Ovary (tissue), 10 donors: ENCODE measurements around the gene LRRC43. TPM values are rescaled to one million over a fixed set of nuclear protein-coding genes. Genes with fewer than 3 reads are reported as not detected.

ENCODE experiments used
- DNase-seq, 5 donors: peaks; one replicate each; pipeline ENCODE4 v3.0.0-alpha.2; 2019 to 2020
- H3K27ac ChIP-seq, 2 donors: fragments of 200-600 bp; one replicate each; pipeline versions ENCODE4 v1.5.1 to v1.8.0; 2019 to 2022
- H3K27me3 ChIP-seq: fragments of 200-600 bp; one replicate; pipeline ENCODE4 v1.8.0; 2022
- H3K36me3 ChIP-seq: fragments of 200-600 bp; sonication (generic); one replicate; pipeline ENCODE4 v1.5.1; 2019
- H3K4me1 ChIP-seq: one replicate; pipeline ENCODE4 v1.8.1; 2013; ENCODE audit warnings: mild to moderate bottlenecking, moderate library complexity; ENCODE audit not compliant: insufficient read depth
- H3K4me3 ChIP-seq: fragments of 200-600 bp; sonication (generic); one replicate; pipeline ENCODE4 v1.5.1; 2017
- H3K9me3 ChIP-seq, 2 donors: fragments of 200-600 bp in 1 of 2; sonication (generic) in 1 of 2; one replicate each; pipeline versions ENCODE4 v1.5.1 to v1.8.1; 2013 to 2019; ENCODE audit warnings: mild to moderate bottlenecking in 1 of 2, moderate library complexity in 1 of 2
- EP300 ChIP-seq: sonication (generic); formaldehyde crosslinking; IDR thresholded peaks from one replicate; pipeline ENCODE4 v1.6.1; 2017; ENCODE audit warnings: antibody characterized with exemption
- POLR2A ChIP-seq: fragments of 450-650 bp; IDR thresholded peaks from one replicate; pipeline ENCODE4 v1.6.1; 2017; ENCODE audit warnings: antibody characterized with exemption, mild to moderate bottlenecking, moderate library complexity
- WGBS, 3 donors: extraction: QIAGEN DNeasy Blood & Tissue Kit in 1 of 3; methylation state at CpG; one replicate each; pipeline versions ENCODE4 v1.1.5 to v1.1.7; 2013 to 2017; 5-methylcytosine and 5-hydroxymethylcytosine counted together
- intact Hi-C, 4 donors: fragments of 100-400 bp; cut with DNase I; formaldehyde crosslinking; loops; one replicate each; pipeline versions ENCODE4 v1.11.0 to v1.15.1; 2022 to 2023
- long read RNA-seq, 3 donors: library from polyadenylated mRNA in 2 of 3; unstranded in 2 of 3; transcript quantifications; one replicate each; pipeline ENCODE4 v2.0.0 and lab custom pipeline, GENCODE V29; 2021 to 2026
- polyA plus RNA-seq, 2 donors: library from polyadenylated mRNA; stranded (reverse); fragments of 200-250 nt in 1 of 2; fragments of 350-450 nt in 1 of 2; fragmentation: Illumina TruSeq in 1 of 2; extraction: RNeasy Lipid Tissue Mini Kit (QIAGEN cat#74804) in 1 of 2; gene quantifications; one replicate each; pipeline ENCODE4 v1.2.3, GENCODE V29; 2013 to 2014
- total RNA-seq, 7 donors: library from RNA; depleted of rRNA in 2 of 7; stranded (reverse); fragments of >200 nt in 2 of 7; fragmentation: NEBNext Ultra II Directional in 3 of 7; extraction: Animal tissue kit (Norgen Biotek cat#: 25700) in 3 of 7; gene quantifications; one replicate each; pipeline versions ENCODE4 v1.1.0 to v1.2.4, GENCODE V29; 2016 to 2023
- TF ChIP-seq, protein P1 (sequence below), 3 donors: fragments of 450-650 bp in 2 of 3; fragments of 200-600 bp in 1 of 3; IDR thresholded peaks; one replicate each; pipeline versions ENCODE4 v1.5.1 to v1.8.0; 2016 to 2022; ENCODE audit warnings: antibody characterized with exemption in 3 of 3, mild to moderate bottlenecking in 1 of 3
- donor health status: DM: no; HTN: no; CAD: no; lungs with moderate emphysema.
- donor health status: DM: no; HTN: no; CAD: no.
- donor health status: Bipolar disorder and iron deficiency.
- donor health status: DM: yes; HTN: yes; CAD: no.
- donor health status: DM: no; HTN: no; CAD: no.
- donor health status: DM: yes; HTN: yes; CAD: no.

Gene LRRC43, protein sequence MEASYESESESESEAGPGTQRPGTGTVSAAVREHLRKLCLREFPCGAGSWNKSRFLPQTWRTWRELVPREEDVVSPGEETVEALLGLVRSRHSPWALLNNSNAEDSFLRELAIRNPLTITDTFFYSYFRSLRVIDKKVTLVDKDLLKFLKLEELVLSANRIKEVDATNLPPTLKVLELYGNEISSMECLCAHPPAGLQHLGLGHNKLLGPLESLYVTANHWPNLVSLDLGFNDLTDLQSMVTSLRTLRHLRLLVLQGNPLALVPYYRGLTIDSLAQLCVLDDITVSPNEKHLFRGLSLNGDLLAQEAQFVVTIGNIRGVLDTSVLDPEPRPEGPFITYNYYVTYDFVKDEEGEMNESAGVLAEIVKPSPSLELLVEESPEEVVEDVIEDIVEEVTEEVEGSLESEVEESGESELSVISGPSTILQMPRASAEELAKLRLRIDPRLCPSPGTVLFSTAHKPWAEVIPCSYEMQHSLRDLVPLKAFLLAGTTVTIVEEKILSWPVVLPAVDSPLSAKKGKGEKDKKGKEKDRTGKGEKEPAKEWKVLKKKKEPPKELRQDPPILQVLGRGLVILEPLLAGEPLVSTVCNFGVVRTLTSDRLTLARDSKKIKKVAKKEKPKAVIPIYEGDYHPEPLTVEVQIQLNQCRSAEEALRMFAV
- total RNA-seq: 10 to 100 TPM in 1 of 7 donors, 1 to 10 TPM in 4, under 1 TPM in 1, not detected in 1; 0.50 to 12.9 (median 1.3) TPM
- polyA plus RNA-seq: under 1 TPM; 0.47 to 0.56 TPM
- long read RNA-seq, donor 1, partial matches to known transcripts: 0 of 4 reads
- long read RNA-seq, donor 1, other reads (novel, unspliced or antisense): 2 of 4 reads
- long read RNA-seq, donor 2: 0 reads
- long read RNA-seq, donor 3, partial matches to known transcripts: 1 of 3 reads
- long read RNA-seq, donor 3, other reads (novel, unspliced or antisense): 2 of 3 reads

DNA sequence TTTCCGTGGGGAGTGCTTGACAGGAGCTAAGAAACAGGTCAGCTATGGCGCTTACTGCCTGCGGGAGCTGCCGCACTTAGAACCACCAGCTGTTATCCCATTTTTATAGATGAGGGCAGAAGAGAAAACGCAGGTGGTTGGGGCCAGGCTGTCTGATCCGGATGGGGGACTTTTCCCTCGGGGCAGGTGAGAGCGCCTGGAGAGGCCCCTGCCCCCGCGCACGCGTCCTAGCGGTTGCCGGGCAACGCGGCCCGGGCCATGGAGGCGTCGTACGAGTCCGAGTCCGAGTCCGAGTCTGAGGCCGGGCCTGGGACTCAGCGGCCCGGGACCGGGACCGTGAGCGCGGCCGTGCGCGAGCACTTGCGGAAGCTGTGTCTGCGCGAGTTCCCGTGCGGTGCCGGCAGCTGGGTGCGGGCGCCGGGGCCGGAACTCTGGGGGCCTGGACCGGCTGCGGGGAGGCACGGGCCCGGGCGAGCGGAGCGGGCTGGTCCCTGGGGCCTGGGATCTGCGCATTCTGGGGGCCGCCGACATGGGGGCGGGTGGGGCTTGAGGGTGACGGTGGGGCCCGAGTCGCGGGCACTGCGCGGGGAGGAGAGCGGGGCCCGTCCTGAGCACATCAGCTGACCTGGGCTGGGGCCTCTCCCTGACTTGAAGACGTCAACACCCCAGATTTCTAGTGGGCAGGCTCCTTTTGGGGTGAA is at the start of gene LRRC43:
Gene LRRC43 (plus strand): TSS at position 237 of the 701 bp plus-strand sequence. CDS start 22 bp downstream, at position 259.
- no peaks in the 10 kb centered on the region for H3K27me3 ChIP-seq
- WGBS, 3 donors: 2% methylated on average over 26 to 63 of the region's 63 CpGs
- H3K4me3 ChIP-seq: peak within 1 kb of the TSS; percentile 27
- DNase-seq: peak in 3 of 5 donors; percentile 29 to 62 (median 60)
- H3K27ac ChIP-seq: no peak within 1 kb of the TSS
- no peaks in the 10 kb centered on the region for H3K36me3 ChIP-seq
- intact Hi-C loops: no loop called here
- H3K9me3 ChIP-seq: no peaks in the 10 kb centered on the region
- H3K4me1 ChIP-seq: no peaks in the 10 kb centered on the region
- TF ChIP-seq EP300: no peak
- TF ChIP-seq, protein P1, sequence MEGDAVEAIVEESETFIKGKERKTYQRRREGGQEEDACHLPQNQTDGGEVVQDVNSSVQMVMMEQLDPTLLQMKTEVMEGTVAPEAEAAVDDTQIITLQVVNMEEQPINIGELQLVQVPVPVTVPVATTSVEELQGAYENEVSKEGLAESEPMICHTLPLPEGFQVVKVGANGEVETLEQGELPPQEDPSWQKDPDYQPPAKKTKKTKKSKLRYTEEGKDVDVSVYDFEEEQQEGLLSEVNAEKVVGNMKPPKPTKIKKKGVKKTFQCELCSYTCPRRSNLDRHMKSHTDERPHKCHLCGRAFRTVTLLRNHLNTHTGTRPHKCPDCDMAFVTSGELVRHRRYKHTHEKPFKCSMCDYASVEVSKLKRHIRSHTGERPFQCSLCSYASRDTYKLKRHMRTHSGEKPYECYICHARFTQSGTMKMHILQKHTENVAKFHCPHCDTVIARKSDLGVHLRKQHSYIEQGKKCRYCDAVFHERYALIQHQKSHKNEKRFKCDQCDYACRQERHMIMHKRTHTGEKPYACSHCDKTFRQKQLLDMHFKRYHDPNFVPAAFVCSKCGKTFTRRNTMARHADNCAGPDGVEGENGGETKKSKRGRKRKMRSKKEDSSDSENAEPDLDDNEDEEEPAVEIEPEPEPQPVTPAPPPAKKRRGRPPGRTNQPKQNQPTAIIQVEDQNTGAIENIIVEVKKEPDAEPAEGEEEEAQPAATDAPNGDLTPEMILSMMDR (IDR thresholded peaks at IDR 0.05): no peak
- no peak for TF ChIP-seq POLR2A

GRCh38 chr12:122133192-122133950 is 49.6 kb upstream of the LRRC43 start:
- intact Hi-C loops: no loop called here
- H3K27me3 ChIP-seq: no peaks in the 10 kb centered on the region
- DNase-seq: peak in 1 of 5 donors; percentile 15
- H3K4me3 ChIP-seq: no peak overlapping the region
- no peaks in the 10 kb centered on the region for H3K36me3 ChIP-seq
- 50 to 63% (median 58%) methylated on average over 28 of the region's 28 CpGs for WGBS, 3 donors
- H3K4me1 ChIP-seq: no peaks in the 10 kb centered on the region
- TF ChIP-seq POLR2A (no peak), EP300 (no peak)
- TF ChIP-seq, protein P1 (IDR thresholded peaks at IDR 0.05): no peak
- H3K9me3 ChIP-seq: no peaks in the 10 kb centered on the region
- H3K27ac ChIP-seq: no peak overlapping the region

DNA sequence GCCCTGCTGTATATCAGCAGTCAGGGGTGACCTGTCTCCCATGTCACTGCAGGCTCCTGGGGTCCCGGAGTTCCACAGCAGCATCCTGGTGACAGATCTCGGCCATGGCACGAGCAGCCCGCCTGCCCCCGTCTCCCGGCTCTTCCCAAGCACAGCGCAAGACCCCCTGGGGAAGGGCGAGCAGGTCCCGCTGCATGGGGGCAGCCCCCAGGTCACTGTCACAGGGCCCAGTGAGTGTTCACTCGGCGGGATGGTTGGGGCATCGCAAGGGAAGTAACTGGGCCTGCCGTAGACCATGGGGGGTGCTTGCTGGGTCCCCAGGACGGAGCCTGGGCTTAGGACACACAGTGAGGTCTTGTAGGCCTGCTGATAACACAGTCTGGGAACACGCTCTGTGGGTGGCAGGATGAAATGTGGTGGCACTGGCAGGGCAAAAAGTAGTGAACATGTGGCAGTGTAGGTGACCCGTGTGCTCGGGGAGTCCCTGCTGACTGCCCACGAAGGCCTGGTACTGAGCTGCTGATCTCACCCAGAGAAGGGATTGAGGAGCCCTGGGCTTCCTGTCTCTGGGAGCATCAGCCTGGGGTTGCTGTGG is 47.4 kb upstream of the LRRC43 start:
- H3K27me3 ChIP-seq: no peaks in the 10 kb centered on the region
- DNase-seq: no peak
- 92 to 94% (median 93%) methylated on average over 15 to 18 of the region's 18 CpGs for WGBS, 3 donors
- no peaks in the 10 kb centered on the region for H3K4me1 ChIP-seq
- H3K4me3 ChIP-seq: no peak overlapping the region
- TF ChIP-seq POLR2A (no peak), EP300 (no peak)
- TF ChIP-seq, protein P1 (IDR thresholded peaks at IDR 0.05): no peak
- intact Hi-C loops: no loop called here
- H3K27ac ChIP-seq: no peak overlapping the region
- H3K9me3 ChIP-seq: no peaks in the 10 kb centered on the region
- H3K36me3 ChIP-seq: no peaks in the 10 kb centered on the region
